CD4-positive, alpha-beta T cell treated with Interleukin-6 at 100 ng/mL for 8 hours (primary cell): ENCODE data around the gene AKR1B15.
"Not testable (repeated sequence)": the region's sequence is repeated elsewhere in the genome, so short reads cannot be mapped to it uniquely, and the experiment has no call there.

Experiments
- DNase-seq: peaks from one replicate; pipeline ENCODE4 v3.0.0-alpha.2; 2020; ENCODE audit warnings: mixed read lengths, low spot score

Gene AKR1B15

DNA sequence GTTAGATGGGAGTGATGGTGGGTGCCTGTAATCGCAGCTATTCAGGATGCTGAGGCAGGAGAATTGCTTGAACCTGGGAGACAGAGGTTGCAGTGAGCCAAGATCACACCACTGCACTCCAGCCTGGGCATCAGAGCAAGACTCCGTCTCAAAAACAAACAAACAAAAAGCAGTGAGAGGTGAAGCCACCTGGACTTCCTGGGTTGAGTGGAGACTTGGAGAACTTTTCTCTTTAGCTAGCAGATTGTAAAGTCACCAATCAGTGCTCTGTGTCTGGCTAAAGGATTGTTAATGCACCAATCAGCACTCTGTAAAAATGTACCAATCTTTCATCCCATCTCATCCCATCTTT lies 14.5 kb downstream of the AKR1B15 start:
- not testable (repeated sequence) for DNase-seq

GRCh38 chr7:134565643-134566136 lies 16.8 kb downstream of the AKR1B15 start:
- DNase-seq: no peak

GRCh38 chr7:134567368-134567767 lies 18.5 kb downstream of the AKR1B15 start:
- no peak for DNase-seq

DNA sequence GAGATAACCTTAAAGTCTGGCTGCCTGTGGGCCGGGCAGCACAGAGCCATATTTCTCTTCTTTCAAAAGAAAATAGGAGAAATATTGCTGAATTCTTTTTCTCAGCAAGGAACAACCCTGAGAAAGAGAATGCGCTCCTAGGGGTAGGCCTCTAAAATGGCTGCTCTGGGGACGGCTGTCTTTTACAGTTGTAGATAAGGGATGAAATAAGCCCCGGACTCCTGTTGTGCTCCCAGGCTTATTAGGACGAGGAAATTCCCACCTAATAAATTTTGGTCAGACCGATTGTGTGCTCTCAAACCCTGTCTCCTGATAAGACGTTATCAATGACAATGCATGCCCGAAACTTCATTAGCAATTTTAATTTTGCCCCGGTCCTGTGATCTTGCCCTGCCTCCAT lies 21.1 kb downstream of the AKR1B15 start:
- DNase-seq: not testable (repeated sequence)

- DNase-seq: no peak
Observed at GRCh38 chr7:134571101-134571500, 22.2 kb downstream of the AKR1B15 start.

DNA sequence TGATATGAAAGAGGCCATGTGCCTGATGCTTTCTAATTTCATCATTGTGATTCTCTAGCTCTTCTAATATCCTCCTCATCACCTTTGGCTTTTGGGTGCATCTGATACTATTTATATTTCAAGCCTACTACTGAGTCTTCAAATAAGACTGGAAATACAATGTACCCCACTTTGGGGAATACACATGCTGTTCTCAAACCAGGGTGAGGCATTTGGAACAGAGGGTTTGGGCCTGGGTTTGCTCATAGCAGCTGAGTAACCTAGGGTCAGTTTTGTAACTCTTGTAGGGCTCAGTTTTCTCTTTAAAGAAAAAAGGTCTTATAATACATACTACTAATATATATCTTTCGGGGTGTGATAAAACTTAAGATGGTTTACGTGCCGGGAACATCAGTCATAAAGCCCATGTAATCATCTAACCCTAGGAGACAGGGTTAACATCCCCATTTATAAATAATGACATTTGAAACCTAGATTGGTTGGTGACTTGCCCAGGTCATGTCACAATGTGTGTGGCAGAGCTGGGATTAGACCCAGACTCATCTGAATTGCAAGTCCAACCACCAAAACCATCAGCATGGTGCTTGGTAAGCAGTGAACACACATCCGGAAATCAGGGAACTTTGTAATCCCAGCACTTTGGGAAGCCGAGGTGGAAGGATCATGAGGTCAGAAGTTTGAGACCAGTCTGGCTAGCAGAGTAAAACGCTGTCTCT lies 23.0 kb downstream of the AKR1B15 start:
- no peak for DNase-seq

- DNase-seq: no peak
Observed at GRCh38 chr7:134574322-134574721, 25.4 kb downstream of the AKR1B15 start.

GRCh38 chr7:134584290-134584689 lies 35.4 kb downstream of the AKR1B15 start:
- no peak for DNase-seq

- DNase-seq: no peak
Observed at GRCh38 chr7:134585897-134586296, 37.0 kb downstream of the AKR1B15 start.

DNA sequence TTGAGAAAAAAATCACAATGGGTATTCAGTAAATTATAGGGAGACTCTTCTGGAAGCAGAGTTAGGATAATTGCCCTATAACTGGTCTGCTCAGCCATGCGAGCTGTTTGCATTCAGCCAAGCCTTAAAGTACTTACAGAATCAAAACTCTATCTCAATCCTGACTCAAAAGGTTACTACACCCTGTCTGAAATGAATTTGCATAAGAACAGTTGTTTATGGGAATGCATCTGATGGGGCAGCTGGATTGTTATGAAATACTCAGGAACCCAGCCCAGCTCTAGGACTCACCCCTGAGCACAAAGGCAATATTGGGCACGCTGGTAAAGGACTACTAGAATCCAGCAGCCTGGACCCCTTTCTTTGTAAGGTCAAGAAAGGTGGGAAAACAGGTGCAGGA lies 38.8 kb downstream of the AKR1B15 start:
- DNase-seq: no peak

DNA sequence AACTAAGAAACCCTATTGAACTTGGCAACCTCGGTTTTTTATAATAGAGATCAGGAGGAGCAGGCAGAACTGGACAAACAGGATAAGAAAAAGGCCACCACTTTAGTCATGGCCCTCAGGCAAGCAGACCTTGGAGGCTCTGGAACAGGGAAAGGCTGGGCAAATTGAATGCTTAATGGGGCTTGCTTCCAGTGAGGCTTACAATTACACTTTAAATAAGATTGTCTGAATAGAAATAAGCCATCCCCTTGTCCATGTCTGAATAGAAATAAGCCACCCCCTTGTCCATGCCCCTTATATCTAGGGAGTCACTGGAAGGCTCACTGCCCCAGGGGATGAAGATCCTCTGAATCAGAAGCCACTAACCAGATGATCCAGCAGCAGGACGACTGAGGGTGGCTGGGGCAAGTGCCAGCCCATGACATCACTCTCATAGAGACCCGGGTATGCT lies 40.6 kb downstream of the AKR1B15 start:
- no peak for DNase-seq

DNA sequence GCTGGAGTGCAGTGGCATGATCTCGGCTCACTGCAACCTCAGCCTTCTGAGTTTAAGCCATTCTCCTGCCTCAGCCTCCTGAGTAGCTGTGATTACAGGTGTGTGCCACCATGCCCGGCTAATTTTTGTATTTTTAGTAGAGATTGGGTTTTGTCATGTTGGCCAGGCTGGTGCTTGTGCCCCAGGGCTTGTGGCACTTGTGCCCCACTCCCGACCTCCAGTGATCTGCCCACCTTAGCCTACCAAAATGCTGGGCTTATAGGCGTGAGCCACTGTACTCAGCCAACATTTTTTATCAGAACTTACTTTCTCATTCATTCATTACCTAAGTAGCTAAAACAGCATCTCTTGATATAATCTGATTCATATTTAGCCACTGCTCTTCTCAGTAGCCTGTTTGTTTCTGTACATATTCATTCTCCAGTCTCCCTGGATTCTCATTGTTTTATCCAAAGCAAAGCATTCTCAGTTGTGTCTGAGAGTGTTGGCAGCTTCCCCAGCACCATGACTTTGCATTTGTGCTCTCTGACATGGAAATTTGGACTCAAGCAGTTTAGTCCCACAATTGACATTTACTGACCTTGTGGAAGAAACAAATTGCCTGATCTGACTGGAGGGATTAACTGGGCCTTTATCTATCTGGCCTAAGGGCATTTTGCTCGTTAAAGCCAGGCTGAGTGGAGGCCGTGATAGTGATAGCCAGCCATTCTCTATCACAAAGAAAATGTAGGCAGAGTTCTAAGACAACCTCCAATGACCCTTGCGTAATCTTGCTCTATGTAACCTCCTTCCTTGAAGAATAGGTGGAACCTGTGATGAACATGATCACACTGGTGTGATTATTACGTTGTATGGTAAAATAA lies 44.9 kb downstream of the AKR1B15 start:
- no peak for DNase-seq

GRCh38 chr7:134594877-134595276 lies 46.0 kb downstream of the AKR1B15 start:
- no peak for DNase-seq

DNA sequence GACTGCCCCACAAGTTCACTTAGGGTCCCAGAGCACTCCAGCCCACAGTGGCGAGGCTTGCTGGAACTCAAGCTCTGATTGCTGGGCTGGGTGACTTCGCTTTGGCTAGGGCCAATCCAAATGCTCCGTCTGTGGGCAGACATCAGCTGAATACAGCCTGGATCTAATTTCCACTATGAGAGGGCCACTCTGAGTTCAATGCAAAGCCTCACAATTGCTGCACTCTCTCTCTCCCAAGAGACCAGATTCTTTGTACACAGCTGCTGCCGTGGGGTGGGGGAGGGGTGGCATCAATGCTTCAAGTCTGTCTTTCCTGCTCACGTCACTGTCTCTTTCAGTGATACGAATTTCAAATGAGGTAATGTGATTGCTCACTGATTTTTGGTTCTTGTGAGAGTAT lies 50.5 kb downstream of the AKR1B15 start:
- no peak for DNase-seq

- no peak for DNase-seq
Observed at GRCh38 chr7:134601459-134601858, 52.5 kb downstream of the AKR1B15 start.

DNA sequence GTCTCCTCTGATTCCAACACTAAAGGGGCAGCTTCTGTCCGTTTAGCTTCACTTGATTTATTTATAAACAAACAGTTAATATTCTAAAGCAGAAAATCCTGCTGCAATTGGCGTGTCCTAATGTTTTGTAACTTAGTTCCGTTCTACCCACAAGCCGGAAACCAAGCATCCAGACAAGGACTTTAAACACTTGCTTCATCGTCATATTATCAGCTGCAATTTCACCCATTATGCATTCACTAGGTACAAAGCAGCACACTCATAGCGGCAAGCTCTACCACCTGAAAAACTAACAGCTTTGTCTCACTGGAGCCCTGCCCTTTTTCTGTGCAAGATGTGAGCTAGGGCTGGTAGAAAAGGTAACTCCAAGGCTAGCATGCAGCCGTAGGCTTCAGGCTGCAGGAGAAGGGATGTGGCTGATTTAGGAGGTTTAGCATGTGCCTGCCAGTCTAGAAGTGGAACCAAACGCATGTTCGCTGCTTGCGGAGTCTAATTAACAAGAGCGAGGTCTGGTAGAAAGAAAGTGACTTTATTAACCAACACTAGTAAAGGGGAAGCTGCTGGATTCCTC lies 54.1 kb downstream of the AKR1B15 start:
- DNase-seq: no peak

DNA sequence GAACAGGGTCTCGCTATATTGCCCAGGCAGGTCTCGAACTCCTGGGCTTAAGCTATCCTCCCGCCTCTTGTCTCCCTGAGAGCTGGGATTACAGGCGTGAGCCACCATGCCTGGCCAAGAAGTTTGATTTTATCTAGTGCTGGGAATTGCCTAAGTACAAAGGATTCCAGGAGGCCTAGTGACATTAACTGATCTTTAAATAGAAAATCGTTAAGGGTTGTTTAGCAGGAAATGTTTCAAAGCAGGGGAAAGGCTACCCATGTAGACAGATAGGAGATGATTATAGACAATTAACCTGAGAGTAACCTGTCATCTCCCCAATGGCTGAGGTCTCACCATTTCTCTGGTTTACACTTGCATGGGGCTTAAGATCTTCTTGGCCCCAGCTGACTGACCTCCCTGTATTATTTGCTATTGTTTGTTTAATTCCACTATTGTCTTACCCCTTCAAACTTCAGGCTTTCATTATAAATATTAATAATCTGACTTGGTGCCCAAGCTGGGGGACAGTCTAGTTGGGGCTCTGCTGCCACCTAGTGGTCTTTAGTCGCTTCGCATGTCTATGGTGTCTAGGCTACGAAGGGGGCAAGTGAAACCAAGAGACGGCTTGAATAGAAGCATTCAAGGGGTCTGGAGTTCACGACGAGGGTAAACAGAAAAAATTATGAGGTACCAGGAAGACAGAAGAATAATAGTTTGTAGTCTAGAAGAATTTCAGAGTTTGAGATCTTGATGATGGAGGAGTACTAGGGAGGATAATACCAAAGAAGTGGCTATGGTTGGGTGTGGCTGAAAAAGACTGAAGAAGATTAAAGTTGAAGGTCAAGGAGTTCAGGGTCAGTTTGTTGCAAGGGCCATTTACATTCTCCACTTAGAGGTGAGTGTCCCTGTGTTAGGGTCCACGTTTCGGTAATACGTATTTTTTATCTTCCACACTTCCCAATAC lies 57.3 kb downstream of the AKR1B15 start:
- peak; percentile 60 for DNase-seq

DNA sequence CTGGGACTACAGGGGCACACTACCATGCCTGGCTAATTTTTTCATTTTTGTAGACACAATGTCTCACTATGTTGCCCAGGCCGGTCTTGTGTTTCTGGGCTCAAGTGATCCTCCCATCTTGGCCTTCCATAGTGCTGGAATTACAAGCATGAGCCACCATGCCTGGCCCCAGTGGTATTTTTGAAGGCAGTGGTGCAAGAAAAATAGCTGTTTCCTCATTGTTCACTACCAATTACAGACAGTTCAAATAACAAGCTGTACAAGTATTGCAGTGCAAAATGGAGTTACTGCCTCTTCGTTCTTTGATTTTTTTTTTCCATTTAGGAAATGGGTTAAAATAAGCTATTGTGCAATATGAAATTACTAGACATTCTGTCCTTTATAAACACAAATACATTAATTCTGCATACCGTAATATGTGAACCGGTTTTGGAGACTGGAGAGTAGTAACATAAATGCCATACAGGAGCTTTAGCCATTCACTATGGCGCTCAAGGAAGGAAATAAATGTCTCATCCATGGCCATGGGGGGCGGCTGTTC lies 62.8 kb downstream of the AKR1B15 start:
- DNase-seq: no peak

- no peak for DNase-seq
Observed at GRCh38 chr7:134612197-134612596, 63.3 kb downstream of the AKR1B15 start.

GRCh38 chr7:134613623-134614347 lies 64.9 kb downstream of the AKR1B15 start:
- no peak for DNase-seq

DNA sequence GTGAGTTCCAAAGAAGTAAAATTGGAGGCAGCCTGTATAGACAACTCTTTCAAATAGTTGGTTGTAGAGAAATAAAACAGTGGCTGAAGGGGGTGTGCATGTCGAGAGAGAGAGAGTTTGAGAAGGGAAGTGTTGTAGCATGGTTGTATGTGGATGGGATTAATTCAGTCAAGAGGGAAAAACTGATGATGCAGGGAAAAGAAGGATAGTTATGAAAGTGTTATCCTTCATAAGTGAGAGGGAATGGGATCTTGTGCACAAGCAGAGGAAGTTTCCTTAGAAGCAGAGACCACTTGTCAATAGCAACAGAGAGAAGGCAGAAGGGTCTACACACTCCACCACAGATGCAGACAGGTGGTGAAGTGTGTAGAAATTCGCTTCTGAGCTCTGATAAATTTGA lies 67.7 kb downstream of the AKR1B15 start:
- no peak for DNase-seq
